H9 (cell line): Measurements from ENCODE around the gene CDNF. TPM values are rescaled to one million over a fixed set of nuclear protein-coding genes. Genes with fewer than 3 reads are reported as not detected.

Experiments used
- DNase-seq: peaks from one replicate; pipeline ENCODE4 v3.0.0-alpha.2; 2017
- H2AFZ ChIP-seq: one replicate; pipeline ENCODE4 v1.6.1; 2013; ENCODE audit warnings: mild to moderate bottlenecking, low read length, control low read depth, moderate library complexity
- H2AK5ac ChIP-seq: 2 replicates; pipeline ENCODE4 v1.6.1; 2013; ENCODE audit warnings: low read length, control low read depth, mixed read lengths; ENCODE audit not compliant: insufficient read length
- H2BK120ac ChIP-seq: one replicate; pipeline ENCODE4 v1.6.1; 2013; ENCODE audit warnings: low read depth, mild to moderate bottlenecking, low read length, control low read depth, inconsistent platforms; ENCODE audit not compliant: poor library complexity, severe bottlenecking
- H2BK12ac ChIP-seq: 2 replicates; pipeline ENCODE4 v1.6.1; 2013; ENCODE audit warnings: low read length, control low read depth, mixed read lengths, low read depth; ENCODE audit not compliant: insufficient read length
- H2BK15ac ChIP-seq: 2 replicates; pipeline ENCODE4 v1.6.1; 2013; ENCODE audit warnings: low read depth, low read length, control low read depth
- H2BK20ac ChIP-seq: one replicate; pipeline ENCODE4 v1.6.1; 2013; ENCODE audit warnings: low read depth, mild to moderate bottlenecking, low read length, control low read depth, inconsistent platforms; ENCODE audit not compliant: poor library complexity, severe bottlenecking
- H2BK5ac ChIP-seq: 2 replicates; pipeline ENCODE4 v1.6.1; 2013; ENCODE audit warnings: low read length, control low read depth, mixed read lengths; ENCODE audit not compliant: insufficient read length
- H3K14ac ChIP-seq: 2 replicates; pipeline ENCODE4 v1.6.1; 2013; ENCODE audit warnings: low read length, control low read depth; ENCODE audit not compliant: insufficient read depth
- H3K18ac ChIP-seq: 2 replicates; pipeline ENCODE4 v1.6.1; 2013; ENCODE audit warnings: low read depth, mild to moderate bottlenecking, mixed read lengths, low read length, control low read depth; ENCODE audit not compliant: insufficient read length
- H3K23ac ChIP-seq: 2 replicates; pipeline ENCODE4 v1.6.1; 2013; ENCODE audit warnings: low read length, control low read depth, mixed read lengths, low read depth; ENCODE audit not compliant: insufficient read length
- H3K23me2 ChIP-seq: 2 replicates; pipeline ENCODE4 v1.6.1; 2013; ENCODE audit warnings: low read depth, mild to moderate bottlenecking, mixed read lengths, low read length, control low read depth; ENCODE audit not compliant: insufficient read length, poor library complexity, severe bottlenecking
- H3K27ac ChIP-seq: 2 replicates; pipeline ENCODE4 v1.5.1; 2013; ENCODE audit warnings: low read length, control low read depth, mixed read lengths, low read depth; ENCODE audit not compliant: insufficient read length
- H3K27me3 ChIP-seq: 2 replicates; pipeline ENCODE4 v1.6.1; 2013; ENCODE audit warnings: low read length, control low read depth, inconsistent platforms; ENCODE audit not compliant: insufficient read depth
- H3K4ac ChIP-seq: 2 replicates; pipeline ENCODE4 v1.6.1; 2013; ENCODE audit warnings: low read depth, mild to moderate bottlenecking, control low read depth, inconsistent platforms, low read length, moderate library complexity
- H3K4me1 ChIP-seq: 2 replicates; pipeline ENCODE4 v1.6.1; 2013; ENCODE audit warnings: low read length, control low read depth, inconsistent platforms; ENCODE audit not compliant: insufficient read depth
- H3K4me2 ChIP-seq: 2 replicates; pipeline ENCODE4 v1.6.1; 2013; ENCODE audit warnings: low read length, control low read depth, mixed read lengths; ENCODE audit not compliant: insufficient read length, insufficient read depth
- H3K56ac ChIP-seq: 2 replicates; pipeline ENCODE4 v1.6.1; 2013; ENCODE audit warnings: low read depth, mild to moderate bottlenecking, mixed read lengths, low read length, control low read depth; ENCODE audit not compliant: insufficient read length
- H3K79me1 ChIP-seq: 2 replicates; pipeline ENCODE4 v1.6.1; 2013; ENCODE audit warnings: low read depth, mild to moderate bottlenecking, moderate library complexity, low read length, control low read depth, inconsistent platforms; ENCODE audit not compliant: insufficient read depth, poor library complexity, severe bottlenecking
- H3K79me2 ChIP-seq: 2 replicates; pipeline ENCODE4 v1.6.1; 2013; ENCODE audit warnings: low read length, control low read depth, inconsistent platforms; ENCODE audit not compliant: insufficient read depth
- H3K9ac ChIP-seq: 2 replicates; pipeline ENCODE4 v1.6.1; 2013; ENCODE audit warnings: low read length, control low read depth, mixed read lengths; ENCODE audit not compliant: insufficient read length; ENCODE audit errors: extremely low read depth
- H3K9me3 ChIP-seq: one replicate; pipeline ENCODE4 v1.6.1; 2013; ENCODE audit warnings: low read depth, low read length, inconsistent platforms; ENCODE audit not compliant: control insufficient read depth
- H3T11ph ChIP-seq: one replicate; pipeline ENCODE4 v1.6.1; 2013; ENCODE audit warnings: mild to moderate bottlenecking, low read length, control low read depth, inconsistent platforms
- H4K20me1 ChIP-seq: one replicate; pipeline ENCODE4 v1.6.1; 2013; ENCODE audit not compliant: control insufficient read depth, insufficient read length, insufficient read depth
- H4K5ac ChIP-seq: 2 replicates; pipeline ENCODE4 v1.6.1; 2013; ENCODE audit warnings: low read depth, mild to moderate bottlenecking, mixed read lengths, low read length, control low read depth; ENCODE audit not compliant: insufficient read length
- H4K8ac ChIP-seq: replicated peaks from 2 replicates; pipeline ENCODE4 v1.6.1; 2013; ENCODE audit warnings: low read length, control low read depth, mixed read lengths, low read depth; ENCODE audit not compliant: insufficient read length
- H4K91ac ChIP-seq: 2 replicates; pipeline ENCODE4 v1.6.1; 2013; ENCODE audit warnings: low read depth, mild to moderate bottlenecking, moderate library complexity, mixed read lengths, low read length, control low read depth; ENCODE audit not compliant: insufficient read length
- H3K27ac Mint-ChIP-seq, 3 experiments: 2 replicates in 2 of 3; 3 replicates in 1 of 3; pipeline ENCODE4 v1.8.0; 2020 to 2021; ENCODE audit warnings: mixed read lengths in 3 of 3, mild to moderate bottlenecking in 1 of 3, moderate library complexity in 1 of 3
- H3K27me3 Mint-ChIP-seq: 2 replicates; pipeline ENCODE4 v1.8.0; 2021; ENCODE audit warnings: low read depth, mild to moderate bottlenecking, moderate library complexity, mixed read lengths
- H3K36me3 Mint-ChIP-seq, 3 experiments: 2 replicates in 2 of 3; 3 replicates in 1 of 3; pipeline ENCODE4 v1.8.0; 2020 to 2021; ENCODE audit warnings: low read depth in 3 of 3, mixed read lengths in 3 of 3; ENCODE audit not compliant: insufficient read depth in 1 of 3
- H3K4me1 Mint-ChIP-seq, 2 experiments: 2 replicates each; pipeline ENCODE4 v1.8.0; 2020; ENCODE audit warnings: mixed read lengths in 2 of 2
- H3K4me3 Mint-ChIP-seq, 2 experiments: 2 replicates in 1 of 2; 3 replicates in 1 of 2; pipeline ENCODE4 v1.8.0; 2020 to 2021; ENCODE audit warnings: mild to moderate bottlenecking in 2 of 2, mixed read lengths in 2 of 2, moderate library complexity in 1 of 2
- H3K9me3 Mint-ChIP-seq, 2 experiments: 2 replicates in 1 of 2; 3 replicates in 1 of 2; pipeline ENCODE4 v1.8.0; 2020; ENCODE audit warnings: mild to moderate bottlenecking in 2 of 2, mixed read lengths in 2 of 2, moderate library complexity in 1 of 2
- WGBS: extraction: QIAGEN DNeasy Blood & Tissue Kit; methylation state at CpG from one replicate; pipeline ENCODE4 v1.1.7; 2013; ENCODE audit warnings: missing lambda C conversion rate, low lambda C conversion rate, mixed read lengths; ENCODE audit not compliant: insufficient read length; ENCODE audit errors: extremely low coverage; 5-methylcytosine and 5-hydroxymethylcytosine counted together
- total RNA-seq: library from RNA; stranded (reverse); gene quantifications from 2 replicates; pipeline ENCODE4 v1.2.1, GENCODE V29; 2021
- TF ChIP-seq, protein P1 (sequence below): fragments of 200-600 bp; sonication (generic); conservative IDR thresholded peaks from 3 replicates; pipeline ENCODE4 v1.8.0; 2021; ENCODE audit warnings: antibody characterized with exemption, mild to moderate bottlenecking

CDNF gene
- total RNA-seq, 1 experiment from 2014 or later: 1.3 TPM

DNA sequence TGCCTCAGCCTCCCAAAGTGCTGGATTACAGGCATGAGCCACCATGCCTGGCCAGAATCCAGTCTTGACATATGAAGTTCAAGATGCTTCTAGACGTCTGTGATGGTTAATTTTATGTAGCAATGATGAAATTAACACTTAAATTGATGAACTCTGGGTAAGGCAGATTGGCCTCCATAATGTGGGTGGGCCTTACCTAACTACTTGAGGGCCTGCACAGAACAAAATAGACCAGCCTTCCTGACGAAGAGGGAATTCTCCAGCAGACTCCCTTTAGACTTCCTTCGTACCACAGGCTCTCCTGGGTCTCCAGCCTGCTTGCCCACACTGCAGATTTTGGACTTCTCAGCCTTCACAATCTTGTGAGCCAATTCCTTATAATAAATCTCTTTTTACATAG is 4.7 kb downstream of the CDNF start:
- Histone ChIP-seq H2AK5ac (no peak overlapping the region), H3K14ac (no peak overlapping the region), H4K91ac (no peak overlapping the region), H3K9me3 (no peaks in the 10 kb centered on the region), H3K4ac (no peak overlapping the region), H3K23me2 (no peaks in the 10 kb centered on the region), H3K56ac (no peak overlapping the region), H3K18ac (no peak overlapping the region), H3K23ac (no peak overlapping the region), H3T11ph (no peak overlapping the region), H4K8ac (no peak overlapping the region), H3K27ac (no peak overlapping the region), H3K4me1 (peaks cover 2% of the 10 kb centered on the region; the same call in 1 of the 2 replicates), H3K27me3 (no peaks in the 10 kb centered on the region), H3K4me2 (no peak overlapping the region), H2AFZ (no peak overlapping the region), H4K5ac (no peak overlapping the region), H2BK5ac (no peak overlapping the region), H2BK120ac (no peak overlapping the region), H2BK20ac (no peak overlapping the region), H3K9ac (no peak overlapping the region), H3K79me2 (no peaks in the 10 kb centered on the region), H2BK12ac (no peak overlapping the region), H2BK15ac (no peak overlapping the region), H4K20me1 (no peaks in the 10 kb centered on the region), H3K79me1 (no peaks in the 10 kb centered on the region)
- no peak for DNase-seq
- Mint-ChIP-seq H3K27me3 (no peaks in the 10 kb centered on the region; the same call in 1 of the 2 replicates), H3K27ac (no peak overlapping the region), H3K36me3 (no peaks in the 10 kb centered on the region), H3K9me3 (no peaks in the 10 kb centered on the region), H3K4me3 (no peak overlapping the region), H3K4me1 (peaks cover 16 to 17% of the 10 kb centered on the region in 2 experiments)
- TF ChIP-seq, protein P1, sequence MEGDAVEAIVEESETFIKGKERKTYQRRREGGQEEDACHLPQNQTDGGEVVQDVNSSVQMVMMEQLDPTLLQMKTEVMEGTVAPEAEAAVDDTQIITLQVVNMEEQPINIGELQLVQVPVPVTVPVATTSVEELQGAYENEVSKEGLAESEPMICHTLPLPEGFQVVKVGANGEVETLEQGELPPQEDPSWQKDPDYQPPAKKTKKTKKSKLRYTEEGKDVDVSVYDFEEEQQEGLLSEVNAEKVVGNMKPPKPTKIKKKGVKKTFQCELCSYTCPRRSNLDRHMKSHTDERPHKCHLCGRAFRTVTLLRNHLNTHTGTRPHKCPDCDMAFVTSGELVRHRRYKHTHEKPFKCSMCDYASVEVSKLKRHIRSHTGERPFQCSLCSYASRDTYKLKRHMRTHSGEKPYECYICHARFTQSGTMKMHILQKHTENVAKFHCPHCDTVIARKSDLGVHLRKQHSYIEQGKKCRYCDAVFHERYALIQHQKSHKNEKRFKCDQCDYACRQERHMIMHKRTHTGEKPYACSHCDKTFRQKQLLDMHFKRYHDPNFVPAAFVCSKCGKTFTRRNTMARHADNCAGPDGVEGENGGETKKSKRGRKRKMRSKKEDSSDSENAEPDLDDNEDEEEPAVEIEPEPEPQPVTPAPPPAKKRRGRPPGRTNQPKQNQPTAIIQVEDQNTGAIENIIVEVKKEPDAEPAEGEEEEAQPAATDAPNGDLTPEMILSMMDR: no peak
- no CpG with 5 or more reads among the region's 3 CpGs for WGBS
